ENCODE data around the gene SLC17A9.
A peak's percentile ranks its signal among the peaks of the same experiment; 100 is the strongest.

SLC17A9 gene

DNA sequence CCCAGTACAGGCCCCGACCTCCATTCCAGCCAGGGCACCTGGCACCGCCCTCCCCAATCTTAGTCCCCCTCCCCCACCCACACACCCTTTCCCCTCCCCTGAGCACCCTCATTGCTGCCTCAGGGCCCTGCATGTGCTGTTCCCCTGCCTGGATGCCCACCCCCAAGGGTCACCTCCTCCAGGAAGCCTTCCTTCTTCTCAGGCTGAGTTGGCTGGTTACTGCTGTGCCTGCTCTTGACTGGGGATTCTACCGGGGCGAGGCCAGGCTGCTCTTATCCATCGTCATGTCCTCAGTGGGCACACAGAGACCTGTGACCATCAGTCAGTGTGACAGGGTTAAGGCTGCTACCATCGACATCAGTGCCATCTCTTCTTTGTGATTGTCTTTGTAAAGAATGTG lies 30.7 kb downstream of the SLC17A9 start:
- H3K9me3 Mint-ChIP-seq: no peaks in the 10 kb centered on the region
- no peak for ATAC-seq
- H3K36me3 Mint-ChIP-seq (ENCODE audit: low read depth): no peaks in the 10 kb centered on the region
- H3K4me3 Mint-ChIP-seq: no peak overlapping the region
- no peak overlapping the region for H3K27ac Mint-ChIP-seq
- no peak for DNase-seq
- peaks cover 29% of the 10 kb centered on the region for H3K4me1 Mint-ChIP-seq
- H3K27me3 Mint-ChIP-seq: peaks cover 35% of the 10 kb centered on the region

DNA sequence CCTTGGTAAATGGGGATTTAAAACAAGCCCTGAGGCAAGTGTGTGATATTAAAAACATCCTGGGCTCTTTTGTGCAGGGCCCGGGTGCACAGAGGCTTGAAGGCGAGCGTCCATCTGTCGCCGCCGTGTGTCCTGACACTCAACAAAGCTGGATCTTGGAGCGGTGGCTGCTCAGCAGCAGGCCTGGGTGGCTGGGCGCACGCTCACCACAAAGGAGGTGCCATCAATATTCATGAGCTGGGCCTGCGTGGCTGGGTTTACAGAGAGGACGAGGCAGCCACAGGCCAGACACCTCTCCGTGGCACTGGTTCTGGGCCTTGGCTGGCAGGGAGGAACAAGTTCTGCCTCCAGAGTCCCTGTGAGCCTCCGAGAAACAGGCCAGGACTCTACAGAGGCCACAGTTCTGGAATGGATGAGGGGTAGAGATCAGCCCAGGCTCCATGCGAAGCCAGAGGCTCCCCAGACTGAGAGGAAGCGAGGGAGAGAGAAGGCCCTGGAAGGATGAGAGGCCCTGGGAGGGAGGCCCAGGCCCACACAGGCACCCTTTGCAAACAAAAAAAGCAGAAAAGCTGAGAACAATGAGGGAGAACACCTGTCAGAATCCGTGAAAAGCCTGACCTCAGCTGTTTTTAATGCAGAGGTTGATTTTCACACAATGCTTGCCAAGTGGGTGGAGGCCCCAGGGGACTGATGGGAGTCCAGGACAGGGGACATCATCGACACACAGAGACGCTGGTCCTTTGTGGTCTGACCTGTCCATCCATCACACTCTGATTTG lies 32.3 kb downstream of the SLC17A9 start:
- H3K9me3 Mint-ChIP-seq: no peaks in the 10 kb centered on the region

DNA sequence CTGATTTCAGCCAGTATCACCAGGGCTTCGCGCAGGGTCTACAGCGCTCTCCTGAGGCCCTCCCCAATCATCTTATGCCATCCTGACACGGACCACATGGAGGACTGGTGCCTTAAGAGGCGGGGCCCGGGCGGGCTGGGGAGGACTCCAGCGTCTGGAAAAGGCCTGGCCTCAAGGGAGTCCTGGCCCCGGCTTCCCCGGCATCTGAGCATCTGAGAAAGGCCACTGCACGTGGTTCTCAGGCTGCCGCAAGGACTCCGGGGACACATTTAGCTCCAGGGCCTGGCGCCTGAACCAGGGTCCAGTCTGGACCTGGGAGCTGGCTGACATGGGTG lies 32.9 kb downstream of the SLC17A9 start:
- ATAC-seq (no peak), DNase-seq (no peak)
- H3K4me1 Mint-ChIP-seq: peaks cover 20% of the 10 kb centered on the region
- no peak overlapping the region for H3K4me3 Mint-ChIP-seq
- H3K27me3 Mint-ChIP-seq: peaks cover 18% of the 10 kb centered on the region
- H3K27ac Mint-ChIP-seq: no peak overlapping the region
- no peaks in the 10 kb centered on the region for H3K9me3 Mint-ChIP-seq
- no peaks in the 10 kb centered on the region for H3K36me3 Mint-ChIP-seq (ENCODE audit: low read depth)

More for the DNA sequence above, 32.3 kb downstream of the SLC17A9 start:
- H3K4me1 Mint-ChIP-seq: peaks cover 24% of the 10 kb centered on the region
- H3K27me3 Mint-ChIP-seq: peaks cover 22% of the 10 kb centered on the region
- no peaks in the 10 kb centered on the region for H3K36me3 Mint-ChIP-seq (ENCODE audit: low read depth)
- ATAC-seq: no peak
- no peak overlapping the region for H3K27ac Mint-ChIP-seq
- no peak for DNase-seq
- no peak overlapping the region for H3K4me3 Mint-ChIP-seq

DNA sequence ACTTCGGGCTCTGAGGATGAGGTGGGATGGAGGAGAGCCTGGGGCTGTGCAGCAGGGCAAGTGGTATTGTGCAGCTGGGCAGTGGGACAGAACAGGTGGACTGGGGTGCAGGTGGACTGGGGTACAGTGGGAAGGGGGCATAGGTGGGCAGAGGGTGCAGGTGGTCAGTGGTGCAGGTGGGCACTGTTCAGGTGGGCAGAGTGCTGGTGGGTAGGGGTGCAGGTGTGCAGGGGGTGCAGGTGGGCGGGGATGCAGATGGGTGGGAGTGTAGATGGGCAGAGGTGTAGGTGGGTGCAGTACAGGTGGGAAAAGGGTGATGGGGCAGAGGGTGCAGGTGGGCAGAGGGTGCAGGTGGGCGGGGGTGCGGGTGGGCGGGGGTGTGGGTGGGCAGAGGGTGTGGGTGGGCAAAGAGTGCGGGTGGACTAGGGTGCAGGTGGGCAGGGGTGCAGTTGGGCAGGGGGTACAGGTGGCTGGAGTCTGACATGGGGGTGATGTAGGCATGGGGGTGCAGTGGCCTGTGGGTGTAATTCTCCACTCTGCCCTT lies 33.8 kb downstream of the SLC17A9 start:
- Mint-ChIP-seq H3K27ac (no peak overlapping the region), H3K36me3 (ENCODE audit: low read depth) (no peaks in the 10 kb centered on the region), H3K27me3 (peaks cover 12% of the 10 kb centered on the region), H3K4me1 (peaks cover 13% of the 10 kb centered on the region), H3K9me3 (no peaks in the 10 kb centered on the region), H3K4me3 (no peak overlapping the region)
- ATAC-seq: no peak
- DNase-seq: no peak

DNA sequence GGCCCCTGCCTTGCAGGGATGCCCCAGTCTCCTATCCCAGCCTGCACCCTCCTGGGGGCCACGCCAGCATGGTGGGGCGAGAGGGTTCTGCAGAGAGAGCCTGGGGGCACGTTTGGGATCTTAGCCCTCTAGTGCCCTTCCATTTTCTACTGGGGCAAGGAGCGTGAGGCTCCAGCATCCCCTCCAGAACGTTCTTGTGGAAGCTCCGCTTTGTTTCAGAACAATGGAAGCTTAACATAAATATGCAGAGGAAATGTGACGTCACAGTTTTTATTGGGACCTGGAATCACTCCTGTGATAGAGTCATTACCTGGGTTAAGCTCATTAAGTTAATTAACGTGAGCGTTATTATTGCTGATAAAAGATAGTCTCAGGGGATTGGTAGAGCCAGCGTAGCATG lies 34.6 kb downstream of the SLC17A9 start:
- Mint-ChIP-seq H3K4me1 (peaks cover 9% of the 10 kb centered on the region), H3K27ac (no peak overlapping the region), H3K9me3 (no peaks in the 10 kb centered on the region), H3K4me3 (no peak overlapping the region), H3K36me3 (ENCODE audit: low read depth) (no peaks in the 10 kb centered on the region), H3K27me3 (peaks cover 7% of the 10 kb centered on the region)
- DNase-seq (no peak), ATAC-seq (no peak)

DNA sequence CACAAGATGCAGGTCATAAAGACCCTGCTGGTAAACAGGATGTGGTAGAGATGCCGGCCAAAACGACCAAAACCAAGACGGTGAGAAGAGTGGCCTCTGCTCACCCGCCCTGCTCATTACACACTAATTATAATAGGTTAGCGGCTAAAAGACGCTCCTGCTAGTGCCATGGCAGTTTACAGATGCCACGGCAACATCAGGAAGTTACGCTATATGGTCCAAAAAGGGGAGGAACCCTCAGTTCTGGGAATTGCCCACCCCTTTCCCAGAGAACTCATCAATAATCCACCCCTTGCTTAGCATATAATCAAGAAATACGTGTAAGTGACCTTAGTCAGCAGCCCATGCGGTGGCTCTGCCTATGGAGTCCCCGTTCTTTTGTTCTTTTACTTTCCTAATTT lies 36.7 kb downstream of the SLC17A9 start:
- peak; percentile 33 for ATAC-seq
- no peak for DNase-seq
- Mint-ChIP-seq H3K4me1 (peaks cover 6% of the 10 kb centered on the region), H3K4me3 (peak overlapping the region; percentile 66), H3K36me3 (ENCODE audit: low read depth) (no peaks in the 10 kb centered on the region), H3K27me3 (peaks cover 3% of the 10 kb centered on the region), H3K9me3 (no peaks in the 10 kb centered on the region), H3K27ac (no peak overlapping the region)

DNA sequence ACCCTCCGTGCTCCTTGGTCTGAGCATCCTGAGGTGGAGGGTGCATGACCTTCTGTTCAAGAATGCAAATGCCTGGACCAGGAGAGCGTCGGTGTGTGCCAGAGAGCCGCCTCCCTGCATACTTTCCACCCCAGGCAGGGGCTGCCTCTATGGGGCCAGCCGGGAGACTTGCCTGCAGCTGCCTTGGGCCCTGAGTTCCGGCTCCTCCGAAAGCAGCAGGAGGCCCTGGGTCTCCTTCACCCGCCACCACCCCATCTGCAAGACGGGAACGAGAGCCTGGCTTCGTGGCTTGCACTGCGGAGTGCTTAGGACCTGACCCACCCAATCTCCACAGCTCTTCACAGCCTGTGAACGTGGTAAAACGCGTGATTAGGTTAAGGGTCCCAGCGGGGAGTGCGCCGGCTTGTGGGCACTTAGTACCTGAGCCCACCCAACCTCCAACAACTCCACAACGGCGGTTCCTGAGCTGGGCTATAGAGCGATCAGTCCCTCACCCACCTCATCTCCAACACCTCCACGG lies 37.9 kb downstream of the SLC17A9 start:
- Mint-ChIP-seq H3K9me3 (no peaks in the 10 kb centered on the region), H3K27me3 (peaks cover 4% of the 10 kb centered on the region), H3K36me3 (ENCODE audit: low read depth) (no peaks in the 10 kb centered on the region), H3K27ac (no peak overlapping the region), H3K4me3 (no peak overlapping the region), H3K4me1 (peaks cover 6% of the 10 kb centered on the region)
- DNase-seq (no peak), ATAC-seq (no peak)

DNA sequence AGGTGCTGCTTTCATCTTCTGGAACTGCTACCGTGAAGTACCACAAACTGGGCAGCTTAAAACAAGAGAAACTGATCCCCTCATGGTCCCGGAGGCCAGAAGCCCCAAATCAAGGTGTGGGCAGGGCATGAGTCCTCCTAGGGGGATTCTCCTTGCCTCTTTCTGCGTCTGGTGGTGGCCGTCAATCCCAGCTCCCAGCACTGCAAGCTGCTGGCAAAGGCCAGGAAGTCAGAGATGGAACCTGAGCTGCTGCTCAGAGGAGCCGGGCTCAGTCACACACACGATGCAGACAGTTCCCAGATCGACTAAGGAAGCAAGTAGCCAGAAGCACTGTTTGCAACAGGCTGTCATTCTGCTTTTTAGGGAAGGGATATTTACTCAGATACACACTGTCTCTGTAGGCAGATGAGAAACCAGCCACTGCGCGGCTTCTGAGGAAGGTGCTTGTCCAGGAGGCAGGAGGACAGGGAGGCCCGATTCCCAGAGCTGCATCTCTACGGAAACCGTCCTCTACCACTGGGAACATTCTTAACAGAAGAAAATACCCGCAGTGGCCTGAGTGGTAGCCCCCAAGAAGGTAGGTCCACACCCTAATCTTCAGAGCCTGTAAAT lies 38.8 kb downstream of the SLC17A9 start:
- no peak overlapping the region for H3K4me3 Mint-ChIP-seq

DNA sequence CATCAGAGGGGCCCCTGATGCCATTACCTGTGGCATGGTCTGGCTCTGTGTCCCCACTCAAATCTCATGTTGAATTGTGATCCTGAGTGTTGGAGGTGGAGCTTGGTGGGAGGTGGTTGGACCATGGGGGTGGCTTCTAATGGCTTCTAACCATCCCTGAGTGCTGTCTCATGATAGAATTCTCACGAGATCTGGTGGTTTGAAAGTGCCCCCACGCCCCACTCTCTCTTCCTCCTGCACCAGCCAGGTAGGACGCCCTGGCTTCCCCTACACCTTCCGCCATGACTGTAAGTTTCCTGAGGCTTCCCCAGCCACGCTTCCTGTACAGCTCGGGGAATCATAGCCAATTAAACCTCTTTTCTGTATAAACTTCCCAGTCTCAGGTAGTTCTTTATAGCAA lies 39.4 kb downstream of the SLC17A9 start:
- Mint-ChIP-seq H3K9me3 (no peaks in the 10 kb centered on the region), H3K27me3 (peaks cover 10% of the 10 kb centered on the region), H3K4me1 (peaks cover 6% of the 10 kb centered on the region), H3K4me3 (no peak overlapping the region), H3K27ac (no peak overlapping the region), H3K36me3 (ENCODE audit: low read depth) (no peaks in the 10 kb centered on the region)
- DNase-seq (no peak), ATAC-seq (no peak)

More for the DNA sequence above, 38.8 kb downstream of the SLC17A9 start:
- no peaks in the 10 kb centered on the region for H3K36me3 Mint-ChIP-seq (ENCODE audit: low read depth)
- no peaks in the 10 kb centered on the region for H3K9me3 Mint-ChIP-seq
- H3K4me1 Mint-ChIP-seq: peaks cover 6% of the 10 kb centered on the region
- peaks cover 8% of the 10 kb centered on the region for H3K27me3 Mint-ChIP-seq
- H3K27ac Mint-ChIP-seq: no peak overlapping the region
- no peak for ATAC-seq
- DNase-seq: no peak

DNA sequence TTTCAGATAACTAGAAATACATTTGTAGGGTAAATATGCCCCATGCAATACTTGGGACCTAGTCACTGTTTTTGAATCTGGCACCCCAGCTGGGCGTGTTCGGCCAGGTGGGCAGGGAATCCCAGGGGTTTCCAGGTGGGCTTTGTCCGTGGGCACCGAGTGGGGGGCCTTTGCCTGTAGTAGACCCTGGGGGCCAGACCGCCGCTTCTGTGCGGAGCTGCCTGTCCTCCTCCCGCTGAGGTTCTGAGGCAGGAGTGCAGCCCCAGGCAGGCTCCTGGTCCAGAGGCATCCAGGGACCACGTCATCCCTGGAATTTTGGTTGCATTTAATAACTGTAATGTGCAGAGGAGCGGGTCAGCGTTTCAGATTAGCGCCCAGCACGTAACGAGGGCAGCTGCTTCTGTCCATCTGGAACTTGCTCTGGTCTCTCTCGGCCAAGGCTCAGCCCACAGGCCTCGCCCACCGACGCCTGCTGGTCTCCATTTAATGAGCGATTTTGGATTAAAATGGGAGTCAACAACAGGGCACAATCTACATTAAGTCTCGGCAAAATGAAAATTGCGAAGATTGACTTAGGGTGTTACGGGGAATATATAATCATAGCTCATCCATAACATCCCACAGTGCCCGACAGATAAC lies 41.5 kb downstream of the SLC17A9 start:
- Mint-ChIP-seq H3K4me3 (no peak overlapping the region), H3K27ac (no peak overlapping the region), H3K9me3 (no peaks in the 10 kb centered on the region), H3K27me3 (peaks cover 12% of the 10 kb centered on the region), H3K36me3 (ENCODE audit: low read depth) (no peaks in the 10 kb centered on the region), H3K4me1 (peaks cover 3% of the 10 kb centered on the region)
- DNase-seq (no peak), ATAC-seq (no peak)

DNA sequence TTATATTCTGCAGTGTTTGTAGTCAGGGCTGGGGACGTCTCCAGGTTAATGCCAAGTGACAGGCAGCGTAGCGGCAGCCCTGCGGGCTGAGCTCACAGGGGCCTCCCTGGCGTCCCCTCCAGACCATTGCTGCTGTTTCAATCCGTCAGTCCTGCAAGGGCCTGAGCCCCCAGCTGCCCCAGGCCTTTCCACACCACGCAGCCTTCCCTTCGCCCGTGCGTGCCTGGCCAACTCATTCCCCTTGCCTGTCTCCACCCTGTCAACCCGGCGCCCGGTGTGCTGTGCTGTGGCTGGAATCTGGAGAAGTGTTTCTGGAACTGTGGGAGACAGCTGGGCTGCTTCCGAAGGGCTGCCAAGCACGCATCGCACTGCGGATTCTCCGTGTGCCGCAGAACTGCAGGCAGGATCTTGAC lies 42.4 kb downstream of the SLC17A9 start:
- H3K27me3 Mint-ChIP-seq: peaks cover 21% of the 10 kb centered on the region
- no peaks in the 10 kb centered on the region for H3K36me3 Mint-ChIP-seq (ENCODE audit: low read depth)
- no peak for DNase-seq
- ATAC-seq: no peak
- no peak overlapping the region for H3K4me3 Mint-ChIP-seq
- H3K27ac Mint-ChIP-seq: no peak overlapping the region
- no peaks in the 10 kb centered on the region for H3K9me3 Mint-ChIP-seq
- no peaks in the 10 kb centered on the region for H3K4me1 Mint-ChIP-seq

DNA sequence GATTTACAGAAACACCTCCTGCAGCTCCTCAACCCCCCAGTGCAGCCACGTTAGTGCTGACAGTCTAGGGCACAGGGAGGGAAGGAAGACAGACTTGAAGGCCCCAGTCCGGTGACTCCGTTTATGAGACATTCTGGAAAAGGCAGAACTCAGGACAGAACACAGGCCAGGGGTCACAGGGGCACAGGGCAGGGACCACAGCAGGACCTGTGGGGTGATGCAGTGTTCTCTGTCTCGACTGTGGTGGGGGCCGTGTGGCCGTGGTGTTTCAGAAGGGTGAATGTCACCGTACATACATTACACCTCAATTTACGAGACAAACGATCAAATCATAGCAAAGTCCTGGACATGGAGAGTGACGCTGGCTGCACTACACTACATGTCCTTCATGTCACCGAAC lies 43.0 kb downstream of the SLC17A9 start:
- Mint-ChIP-seq H3K27me3 (peaks cover 26% of the 10 kb centered on the region), H3K4me1 (no peaks in the 10 kb centered on the region), H3K36me3 (ENCODE audit: low read depth) (no peaks in the 10 kb centered on the region), H3K9me3 (no peaks in the 10 kb centered on the region), H3K27ac (no peak overlapping the region), H3K4me3 (no peak overlapping the region)
- no peak for ATAC-seq
- no peak for DNase-seq

DNA sequence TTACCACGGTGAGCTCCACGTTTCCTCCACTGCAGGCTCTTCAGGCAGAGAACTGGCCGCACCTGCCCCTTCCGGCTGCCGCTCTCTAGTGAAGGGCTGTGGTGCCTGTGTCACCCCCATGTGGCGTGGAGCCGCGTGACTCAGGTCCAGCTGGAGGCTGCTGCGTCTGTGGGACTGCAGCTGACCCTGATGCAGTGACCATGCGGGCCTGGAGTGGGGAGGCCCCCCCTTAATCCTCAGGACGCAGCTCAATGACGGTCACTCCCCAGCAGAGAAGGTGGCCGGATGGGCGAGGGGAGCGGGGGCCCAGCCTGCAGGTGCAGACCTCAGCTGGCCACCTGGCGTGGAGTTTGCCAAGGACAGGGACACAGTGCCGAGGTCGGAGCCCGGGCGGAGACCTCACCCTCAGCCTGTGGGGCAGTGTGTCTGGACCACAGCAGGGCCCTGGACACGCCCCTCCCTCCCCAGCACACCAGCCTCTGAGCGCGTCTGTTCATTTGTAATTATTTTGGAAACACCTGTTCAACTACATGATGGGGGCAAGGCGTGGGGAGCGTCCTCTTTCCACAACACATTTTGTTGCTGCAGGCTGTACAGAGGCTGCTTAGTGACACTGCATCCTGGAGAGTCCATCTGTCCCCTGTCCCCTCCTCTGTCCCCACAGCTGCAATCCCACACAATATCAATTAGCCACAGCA lies 43.5 kb downstream of the SLC17A9 start:
- DNase-seq (no peak), ATAC-seq (no peak)
- Mint-ChIP-seq H3K36me3 (ENCODE audit: low read depth) (no peaks in the 10 kb centered on the region), H3K27ac (no peak overlapping the region), H3K4me3 (no peak overlapping the region), H3K4me1 (no peaks in the 10 kb centered on the region), H3K27me3 (peaks cover 31% of the 10 kb centered on the region), H3K9me3 (no peaks in the 10 kb centered on the region)

DNA sequence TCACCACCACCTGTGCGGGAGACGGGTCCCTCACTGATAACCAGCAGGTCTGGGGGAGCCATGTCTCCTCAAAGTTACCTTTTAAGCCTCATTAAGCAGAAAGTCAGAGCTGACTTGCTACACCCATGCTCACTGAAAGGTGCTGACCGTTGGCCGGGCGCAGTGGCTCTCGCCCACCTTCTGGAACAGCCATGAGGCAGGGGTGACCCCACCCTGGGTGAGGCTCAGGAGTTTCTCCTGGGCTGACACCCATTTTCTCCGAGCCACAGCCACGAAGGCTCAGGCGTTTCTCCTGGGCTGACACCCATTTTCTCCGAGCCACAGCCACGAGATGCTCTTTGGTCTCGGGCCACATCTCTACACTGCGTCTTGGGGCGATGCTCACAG lies 44.1 kb downstream of the SLC17A9 start:
- no peaks in the 10 kb centered on the region for H3K9me3 Mint-ChIP-seq
- DNase-seq: no peak
- no peak overlapping the region for H3K27ac Mint-ChIP-seq
- H3K36me3 Mint-ChIP-seq (ENCODE audit: low read depth): no peaks in the 10 kb centered on the region
- no peaks in the 10 kb centered on the region for H3K4me1 Mint-ChIP-seq
- ATAC-seq: no peak
- H3K4me3 Mint-ChIP-seq: no peak overlapping the region
- H3K27me3 Mint-ChIP-seq: peaks cover 36% of the 10 kb centered on the region
